Fibroblast of skin of right quadriceps (primary cell): ENCODE data around the gene TRAK1.
A peak's percentile ranks its signal among the peaks of the same experiment; 100 is the strongest.

Source experiments
- DNase-seq: peaks from one replicate; pipeline ENCODE4 v3.0.0-alpha.2; 2013

TRAK1 gene

GRCh38 chr3:42159147-42159546 is 68.0 kb downstream of the TRAK1 start:
- DNase-seq, result no peak

GRCh38 chr3:42159706-42160472 is 68.7 kb downstream of the TRAK1 start:
- no peak for DNase-seq

- DNase-seq, result peak; percentile 66
Measured at GRCh38 chr3:42161050-42161935, 70.1 kb downstream of the TRAK1 start.

- DNase-seq, result no peak
Measured at GRCh38 chr3:42162462-42162861, 71.3 kb downstream of the TRAK1 start.

- no peak for DNase-seq
Measured at GRCh38 chr3:42163622-42164244, 72.6 kb downstream of the TRAK1 start.

- no peak for DNase-seq
Measured at GRCh38 chr3:42164656-42165055, 73.5 kb downstream of the TRAK1 start.

GRCh38 chr3:42165211-42165610 is 74.1 kb downstream of the TRAK1 start:
- no peak for DNase-seq

- no peak for DNase-seq
Measured at GRCh38 chr3:42166214-42166613, 75.1 kb downstream of the TRAK1 start.

GRCh38 chr3:42166662-42167300 is 75.6 kb downstream of the TRAK1 start:
- DNase-seq, result no peak

GRCh38 chr3:42169579-42170120 is 78.5 kb downstream of the TRAK1 start:
- DNase-seq, result no peak

- DNase-seq, result no peak
Measured at GRCh38 chr3:42172047-42172654, 81.0 kb downstream of the TRAK1 start.

GRCh38 chr3:42173307-42173706 is 82.2 kb downstream of the TRAK1 start:
- no peak for DNase-seq

GRCh38 chr3:42174679-42175385 is 83.7 kb downstream of the TRAK1 start:
- DNase-seq, result no peak

GRCh38 chr3:42175386-42176240 is 84.5 kb downstream of the TRAK1 start:
- no peak for DNase-seq

- no peak for DNase-seq
Measured at GRCh38 chr3:42176242-42177034, 85.3 kb downstream of the TRAK1 start.

- DNase-seq, result no peak
Measured at GRCh38 chr3:42177068-42177800, 86.1 kb downstream of the TRAK1 start.

- DNase-seq, result no peak
Measured at GRCh38 chr3:42177801-42178150, 86.6 kb downstream of the TRAK1 start.

GRCh38 chr3:42179110-42179725 is 88.1 kb downstream of the TRAK1 start:
- DNase-seq, result peak; percentile 88

GRCh38 chr3:42180901-42181300 is 89.7 kb downstream of the TRAK1 start:
- DNase-seq, result no peak
